GM19452 (cell line): ENCODE data around the gene LINC00237.

Experiments used
- ATAC-seq: cut with Tn5 transposase; IDR thresholded peaks from one replicate; pipeline ENCODE4 v1.9.1; 2021; ENCODE audit not compliant: unreplicated experiment

LINC00237 gene

DNA sequence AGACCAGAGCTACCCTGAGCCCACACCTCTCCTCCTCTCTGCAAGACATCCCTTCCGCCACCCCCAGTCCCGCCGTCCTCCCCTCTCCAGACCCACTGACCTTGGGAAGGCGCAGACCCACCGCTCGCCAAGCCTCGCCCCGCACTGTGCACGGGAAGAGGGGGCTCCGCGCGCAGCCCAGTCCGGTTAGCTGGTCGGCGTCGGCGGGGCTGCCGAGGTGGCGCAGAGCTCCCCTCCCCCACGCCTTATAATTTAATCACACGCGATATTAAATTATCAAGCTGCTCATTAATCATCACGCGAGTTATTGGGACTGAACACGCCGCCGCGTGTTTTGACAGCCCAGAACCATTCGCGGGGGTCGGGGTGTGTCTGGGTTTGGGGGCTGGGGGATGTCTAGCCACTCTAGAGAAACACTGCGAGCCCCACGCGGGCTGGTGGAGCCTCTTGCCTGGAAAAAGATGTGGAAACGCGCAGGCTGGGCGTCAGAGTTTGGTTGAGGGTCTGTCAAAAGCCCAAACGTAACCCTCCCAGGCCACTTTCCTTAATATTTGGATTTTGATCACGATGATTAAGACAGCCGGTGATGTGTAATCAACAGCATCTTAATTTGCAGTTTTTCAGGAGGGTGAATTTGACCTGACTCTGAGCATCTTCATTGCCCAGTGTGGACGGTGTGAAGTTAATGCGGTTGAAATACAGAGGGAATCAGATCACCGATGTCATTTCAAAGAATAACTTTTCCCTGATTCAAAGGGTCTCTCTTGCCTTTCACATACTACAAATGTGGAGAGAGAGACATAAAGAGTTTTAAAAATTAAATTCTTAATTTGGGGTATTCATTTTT lies at the start of gene LINC00237:
TSS of gene LINC00237 (minus strand) at position 188 of the 847 bp plus-strand sequence.
- no peak for ATAC-seq

- ATAC-seq = no peak
Measured at GRCh38 chr20:21155268-21155667, 49.1 kb upstream of the LINC00237 start.

- no peak for ATAC-seq
Measured at GRCh38 chr20:21154692-21155091, 48.5 kb upstream of the LINC00237 start.

DNA sequence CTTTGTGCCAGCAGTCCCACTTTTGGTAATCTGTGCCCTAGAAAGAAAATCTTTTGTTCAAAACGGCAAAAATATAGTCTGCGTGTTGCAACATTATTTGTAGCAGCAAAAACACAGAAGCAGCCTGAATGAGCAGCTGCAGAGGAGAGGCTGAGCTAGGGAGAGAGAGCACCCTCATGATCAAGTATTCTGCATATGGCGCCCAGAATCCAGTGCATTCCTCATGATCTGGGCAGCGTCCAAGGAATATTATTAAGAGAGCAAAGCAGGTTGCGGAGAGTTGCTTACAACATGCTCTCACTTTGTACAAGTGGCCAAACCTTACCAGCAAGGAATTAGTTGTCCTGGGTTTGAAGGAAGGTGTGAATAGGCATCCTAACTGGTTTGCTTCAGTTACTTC lies 45.6 kb upstream of the LINC00237 start:
- ATAC-seq = no peak

DNA sequence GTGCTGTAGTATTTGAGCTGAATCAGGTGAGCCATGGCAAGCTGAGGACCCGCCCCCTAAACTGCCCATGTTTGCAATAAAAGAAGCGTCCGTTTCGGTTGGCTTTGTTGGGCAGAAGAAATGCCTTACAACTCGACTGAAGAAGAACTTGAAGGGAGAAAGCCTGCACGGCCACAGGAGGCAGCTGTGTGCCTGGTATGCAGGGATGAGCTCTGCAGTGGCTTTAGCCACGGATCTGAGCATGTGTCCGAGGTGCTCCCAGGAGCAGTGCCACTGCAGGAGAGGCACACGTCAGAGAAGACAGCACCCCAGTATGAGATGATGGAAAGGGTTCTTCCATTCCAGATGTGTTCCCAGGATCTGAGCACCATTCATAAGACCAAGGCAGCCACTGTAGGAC lies 43.2 kb upstream of the LINC00237 start:
- no peak for ATAC-seq

GRCh38 chr20:21147593-21147992 lies 41.4 kb upstream of the LINC00237 start:
- ATAC-seq = no peak

DNA sequence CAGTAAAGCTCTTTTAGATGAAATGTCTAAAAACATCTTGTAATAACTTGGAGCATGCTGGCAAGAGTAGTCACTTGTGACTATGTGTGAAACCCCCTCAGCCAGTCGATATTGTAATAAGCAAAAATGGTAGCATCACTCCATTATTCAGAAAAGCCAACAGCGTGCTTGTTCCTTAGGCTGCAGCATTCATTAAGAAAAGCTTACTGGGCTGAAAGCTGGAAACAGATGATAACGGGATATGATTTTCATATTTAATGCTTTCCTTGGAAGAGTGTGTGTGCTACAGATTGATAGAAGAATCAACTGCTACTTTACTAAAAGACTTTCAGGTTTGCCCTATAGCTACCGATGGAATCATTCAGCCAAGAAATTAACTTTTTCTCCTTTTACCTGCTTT lies 40.1 kb upstream of the LINC00237 start:
- no peak for ATAC-seq

DNA sequence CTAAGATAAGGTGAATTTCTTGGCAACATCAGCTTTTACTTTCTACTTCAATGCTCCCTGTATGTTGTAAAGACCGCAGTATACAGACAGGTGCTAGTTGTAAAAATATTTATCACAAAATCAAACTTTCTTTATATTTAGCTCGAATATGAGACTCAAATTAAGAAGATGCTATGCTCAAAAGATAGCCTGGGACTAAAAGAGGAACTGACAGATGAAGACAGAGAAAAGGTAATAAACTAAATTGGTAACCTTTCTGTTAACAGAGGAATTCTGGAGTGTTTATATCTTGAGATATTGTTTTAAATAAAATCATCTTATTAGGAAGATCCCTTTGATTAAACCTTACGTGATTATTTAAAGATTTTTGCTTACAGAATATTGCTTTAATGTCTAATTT lies 39.3 kb upstream of the LINC00237 start:
- no peak for ATAC-seq

DNA sequence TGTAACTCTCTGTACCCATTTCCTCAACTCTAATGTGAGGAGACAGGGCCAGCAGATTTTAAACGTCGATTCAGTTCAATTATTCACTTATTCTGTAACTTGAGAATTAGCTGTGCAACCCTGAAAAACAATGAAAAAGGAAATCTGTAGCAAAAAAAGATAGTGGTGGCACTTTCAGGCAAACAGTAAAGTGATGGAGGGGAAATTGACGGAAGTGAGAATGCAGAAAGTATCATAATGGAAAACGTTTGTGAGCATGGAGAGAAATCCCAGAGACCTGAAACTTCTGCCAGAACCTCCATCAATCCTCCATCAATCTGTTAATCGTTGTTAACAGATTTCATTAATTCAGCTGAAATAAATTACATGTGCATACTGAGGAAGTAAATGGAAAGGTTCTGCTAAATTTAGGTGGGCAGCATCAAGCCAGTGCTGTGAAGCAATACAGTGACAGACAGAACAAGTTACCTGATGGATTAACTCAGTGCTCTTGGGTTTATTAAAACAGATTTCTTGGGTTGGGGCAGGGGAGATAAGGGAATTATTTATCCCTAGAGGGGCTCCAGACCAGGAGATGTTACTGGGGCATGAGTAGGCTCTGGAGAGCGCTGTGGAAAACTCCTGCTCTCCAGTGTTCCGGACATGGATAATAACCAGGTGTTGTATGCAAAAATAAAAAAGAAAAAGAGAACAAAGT lies 37.2 kb upstream of the LINC00237 start:
- no peak for ATAC-seq

GRCh38 chr20:21141825-21142224 lies 35.7 kb upstream of the LINC00237 start:
- ATAC-seq = no peak

- ATAC-seq = no peak
Measured at GRCh38 chr20:21139881-21140566, 33.9 kb upstream of the LINC00237 start.

DNA sequence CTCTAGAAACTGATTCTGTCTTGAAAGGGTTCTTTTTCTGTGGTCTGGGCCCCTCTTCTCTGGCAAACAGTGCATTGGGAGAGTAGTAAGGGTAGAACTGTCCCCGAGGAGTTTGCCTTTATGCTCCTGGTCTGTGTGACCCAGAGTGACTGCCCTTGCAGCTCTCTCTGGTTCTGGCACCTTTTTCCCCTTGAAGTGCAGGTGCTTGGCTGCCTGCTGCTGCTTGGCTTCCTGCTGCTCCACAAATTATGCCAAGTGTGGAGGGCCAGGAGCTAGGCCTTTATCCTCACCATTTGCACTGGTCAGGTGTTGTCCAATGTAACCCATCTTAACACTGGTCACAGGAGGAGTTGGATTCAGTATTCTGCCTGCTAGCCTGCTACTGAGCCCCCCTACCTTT lies 30.9 kb upstream of the LINC00237 start:
- no peak for ATAC-seq

- ATAC-seq = no peak
Measured at GRCh38 chr20:21136015-21136732, 30.0 kb upstream of the LINC00237 start.

GRCh38 chr20:21134883-21135493 lies 28.8 kb upstream of the LINC00237 start:
- ATAC-seq = no peak

- ATAC-seq = no peak
Measured at GRCh38 chr20:21133917-21134622, 27.9 kb upstream of the LINC00237 start.

DNA sequence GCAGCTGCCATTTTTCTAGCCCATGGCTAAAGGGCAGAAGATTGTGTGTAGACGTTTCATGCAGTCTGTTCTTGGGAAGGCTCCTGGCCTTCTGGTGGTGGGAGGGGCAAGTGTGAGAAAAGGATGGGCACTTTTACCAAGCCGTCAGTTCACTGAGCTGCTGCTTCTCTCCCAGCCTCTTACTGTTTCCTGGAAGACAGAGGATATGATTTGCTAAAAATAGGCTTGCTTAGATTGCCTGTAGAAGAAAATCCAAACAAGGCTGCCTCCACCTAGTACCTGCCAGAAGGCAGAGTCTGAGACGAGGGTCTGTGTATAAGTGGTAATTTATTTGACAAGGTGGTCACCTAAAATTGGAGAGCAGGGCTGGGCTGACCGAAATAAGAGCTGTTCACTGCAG lies 27.2 kb upstream of the LINC00237 start:
- ATAC-seq = no peak

DNA sequence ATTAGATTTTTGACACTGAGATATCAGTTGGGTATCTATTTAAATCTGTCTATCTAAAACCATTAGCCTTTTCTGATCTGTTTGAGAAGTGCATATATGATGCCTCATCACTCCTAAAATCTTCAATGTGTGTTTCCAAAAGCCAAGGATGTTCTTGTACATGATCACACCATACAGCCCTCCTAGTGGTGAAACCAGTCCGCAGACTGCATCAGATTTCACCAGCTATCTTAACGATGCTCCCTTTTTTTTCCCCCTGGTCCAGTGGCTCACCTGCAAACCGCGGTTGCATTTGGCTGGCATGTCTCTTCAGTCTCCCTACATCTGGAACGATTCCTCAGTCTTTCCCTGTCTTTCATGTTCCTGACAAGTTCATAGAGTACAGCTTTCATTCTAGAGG lies 23.7 kb upstream of the LINC00237 start:
- ATAC-seq = no peak

GRCh38 chr20:21127201-21127981 lies 21.2 kb upstream of the LINC00237 start:
- no peak for ATAC-seq

DNA sequence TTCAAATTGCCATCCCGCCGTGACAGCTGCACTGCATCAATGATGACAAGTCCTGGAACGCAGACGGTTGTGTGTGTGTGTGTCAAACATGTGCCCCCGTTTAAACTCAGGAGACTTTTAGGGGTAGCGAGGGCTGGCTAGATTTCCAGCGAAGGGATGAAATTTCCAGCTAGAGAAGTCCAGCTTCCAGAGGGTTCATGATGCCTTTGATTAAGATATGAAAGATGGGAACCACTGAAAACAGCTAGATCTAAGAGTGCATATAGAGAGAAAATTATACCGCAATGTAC lies 20.4 kb upstream of the LINC00237 start:
- no peak for ATAC-seq
